Lung (tissue), 12 donors: ENCODE measurements around the gene ASB18. TPM values are rescaled to one million over a fixed set of nuclear protein-coding genes. Genes with fewer than 3 reads are reported as not detected.

Source experiments
- ATAC-seq: fragments of 200-7000 bp; cut with Tn5 transposase; one replicate; pipeline ENCODE4 v1.9.1; 2020; ENCODE audit warnings: moderate number of reproducible peaks; ENCODE audit not compliant: insufficient read depth, low FRiP score
- DNase-seq, 3 donors: peaks; one replicate each; pipeline ENCODE4 v3.0.0-alpha.2; 2013 to 2017
- H3K27ac ChIP-seq, 2 donors: one replicate each; pipeline ENCODE4 v1.5.1; 2013; ENCODE audit warnings: mild to moderate bottlenecking in 2 of 2, moderate library complexity in 2 of 2, control low read depth in 1 of 2, inconsistent platforms in 1 of 2, low read depth in 1 of 2, low read length in 1 of 2
- H3K27me3 ChIP-seq, 3 donors: one replicate each; pipeline ENCODE4 v1.5.1; 2013; ENCODE audit warnings: low read length in 2 of 3; ENCODE audit not compliant: control insufficient read depth in 3 of 3, insufficient read depth in 3 of 3
- H3K36me3 ChIP-seq, 4 donors: one replicate each; pipeline ENCODE4 v1.5.1; 2013; ENCODE audit warnings: low read length in 4 of 4, mild to moderate bottlenecking in 1 of 4, moderate library complexity in 1 of 4; ENCODE audit not compliant: control insufficient read depth in 4 of 4, insufficient read depth in 4 of 4
- H3K4me1 ChIP-seq, 5 donors: one replicate each; pipeline ENCODE4 v1.5.1; 2013; ENCODE audit warnings: low read length in 5 of 5, mild to moderate bottlenecking in 2 of 5, moderate library complexity in 1 of 5; ENCODE audit not compliant: control insufficient read depth in 5 of 5, insufficient read depth in 5 of 5
- H3K4me3 ChIP-seq: one replicate; pipeline ENCODE4 v1.5.1; 2013; ENCODE audit warnings: mild to moderate bottlenecking, control low read depth, moderate library complexity
- H3K9ac ChIP-seq, 2 donors: one replicate each; pipeline ENCODE4 v1.5.1; 2013; ENCODE audit warnings: low read length in 2 of 2, control low read depth in 1 of 2; ENCODE audit not compliant: insufficient read depth in 1 of 2
- H3K9me3 ChIP-seq, 4 donors: one replicate each; pipeline ENCODE4 v1.5.1; 2013; ENCODE audit warnings: low read length in 3 of 4, mild to moderate bottlenecking in 1 of 4, moderate library complexity in 1 of 4; ENCODE audit not compliant: control insufficient read depth in 4 of 4, insufficient read depth in 3 of 4
- CTCF ChIP-seq: IDR thresholded peaks from 2 replicates; pipeline ENCODE4 v1.5.1; 2012; ENCODE audit warnings: mild to moderate bottlenecking; ENCODE audit errors: control extremely low read depth, extremely low read depth
- WGBS, 2 donors: extraction: QIAGEN DNeasy Blood & Tissue Kit; methylation state at CpG; one replicate each; pipeline ENCODE4 v1.1.7; 2013; 5-methylcytosine and 5-hydroxymethylcytosine counted together
- polyA plus RNA-seq, 2 donors: library from polyadenylated mRNA; stranded (reverse); fragments of 200-250 nt; gene quantifications; one replicate each; pipeline ENCODE4 v1.2.1, GENCODE V29; 2013
- total RNA-seq, 2 donors: library from RNA; depleted of rRNA in 1 of 2; stranded (reverse); fragments of >200 nt in 1 of 2; gene quantifications; one replicate each; pipeline ENCODE4 v1.2.1, GENCODE V29; 2014 to 2021
- donor health status: control.
- donor health status: control.
- donor health status: Bipolar disorder and iron deficiency.
- donor health status: healthy.
- donor health status: DM: yes; HTN: yes; CAD: no.

ASB18 gene
- total and polyA plus RNA-seq, 4 donors, result not detected

GRCh38 chr2:236204953-236205352 is 59.3 kb downstream of the ASB18 start:
- no peak overlapping the region for H3K27ac ChIP-seq
- ATAC-seq (no peak), DNase-seq (no peak)
- H3K9me3 ChIP-seq, result peaks cover 0 to 11% (median 5%) of the 10 kb centered on the region in 4 donors
- H3K9ac ChIP-seq, result no peak overlapping the region
- H3K4me3 ChIP-seq, result no peak overlapping the region
- peaks cover 0 to 6% (median 0%) of the 10 kb centered on the region in 3 donors for H3K27me3 ChIP-seq
- H3K36me3 ChIP-seq, result no peaks in the 10 kb centered on the region
- 94 to 97% methylated on average over 5 of the region's 5 CpGs for WGBS, 2 donors
- no peak for TF ChIP-seq CTCF
- no peaks in the 10 kb centered on the region for H3K4me1 ChIP-seq

- ATAC-seq, result no peak
- 65 to 77% methylated on average over 7 of the region's 7 CpGs for WGBS, 2 donors
- TF ChIP-seq CTCF, result no peak
Measured at GRCh38 chr2:236200378-236200777, 63.8 kb downstream of the ASB18 start.

GRCh38 chr2:236196366-236196765 is 67.8 kb downstream of the ASB18 start:
- DNase-seq (no peak), ATAC-seq (peak; percentile 27)
- Histone ChIP-seq H3K36me3 (no peaks in the 10 kb centered on the region), H3K4me1 (no peaks in the 10 kb centered on the region), H3K27me3 (peaks cover 0 to 4% (median 0%) of the 10 kb centered on the region in 3 donors), H3K4me3 (no peak overlapping the region), H3K9me3 (no peaks in the 10 kb centered on the region), H3K27ac (no peak overlapping the region), H3K9ac (no peak overlapping the region)
- WGBS, 2 donors, result 70 to 78% methylated on average over 7 of the region's 7 CpGs
- no peak for TF ChIP-seq CTCF

More at GRCh38 chr2:236200378-236200777, 63.8 kb downstream of the ASB18 start:
- Histone ChIP-seq H3K4me3 (no peak overlapping the region), H3K27me3 (peaks cover 0 to 4% (median 0%) of the 10 kb centered on the region in 3 donors), H3K9ac (no peak overlapping the region), H3K36me3 (no peaks in the 10 kb centered on the region), H3K4me1 (no peaks in the 10 kb centered on the region), H3K9me3 (peaks cover 0 to 8% (median 2%) of the 10 kb centered on the region in 4 donors), H3K27ac (no peak overlapping the region)
- DNase-seq, result no peak

- no peak for DNase-seq
- Histone ChIP-seq H3K4me1 (no peaks in the 10 kb centered on the region), H3K4me3 (no peak overlapping the region), H3K36me3 (no peaks in the 10 kb centered on the region), H3K9me3 (no peaks in the 10 kb centered on the region), H3K9ac (no peak overlapping the region), H3K27me3 (peaks cover 0 to under 1% (median 0%) of the 10 kb centered on the region in 3 donors), H3K27ac (no peak overlapping the region)
- 84 to 87% methylated on average over 12 of the region's 12 CpGs for WGBS, 2 donors
- no peak for ATAC-seq
- no peak for TF ChIP-seq CTCF
Measured at GRCh38 chr2:236195726-236196125, 68.5 kb downstream of the ASB18 start.
